OCI-LY7 (cell line): ENCODE measurements around the gene IFT80.

Experiments
- CTCF ChIP-seq: fragments of 200-600 bp; sonication (generic); conservative IDR thresholded peaks from 2 replicates; pipeline ENCODE4 v1.5.1; 2014; ENCODE audit warnings: mild to moderate bottlenecking, antibody characterized with exemption, low read length, moderate library complexity, mixed read lengths
- EZH2phosphoT487 ChIP-seq: fragments of 200-600 bp; sonication (generic); IDR thresholded peaks from 2 replicates; pipeline ENCODE4 v1.6.1; 2018; ENCODE audit warnings: low read depth, borderline replicate concordance, mild to moderate bottlenecking, mixed run types, antibody characterized with exemption, low read length, moderate library complexity, mixed read lengths

- TF ChIP-seq CTCF = no peak
- TF ChIP-seq EZH2phosphoT487 = no peak
Measured at GRCh38 chr3:160370987-160371857, 27.8 kb downstream of the IFT80 start.
